ENCODE measurements around the gene PRKAR2A. TPM values are rescaled to one million over a fixed set of nuclear protein-coding genes. Genes with fewer than 3 reads are reported as not detected.
"Not testable (repeated sequence)": the region's sequence is repeated elsewhere in the genome, so short reads cannot be mapped to it uniquely, and the experiment has no call there.

PRKAR2A gene
- total RNA-seq, 1 donor from 2014 or later: 29.7 TPM

- intact Hi-C loops (cut with micrococcal nuclease): no loop called here
These were observed 10.5 kb downstream of the PRKAR2A start for GRCh38 chr3:48837163-48837562.

GRCh38 chr3:48835650-48836366, 11.9 kb downstream of the PRKAR2A start:
- intact Hi-C loops (cut with micrococcal nuclease): no loop called here

- intact Hi-C loops (cut with micrococcal nuclease): no loop called here
These were observed 15.0 kb downstream of the PRKAR2A start for GRCh38 chr3:48832684-48833083.

- intact Hi-C loops (cut with micrococcal nuclease): no loop called here
These were observed 17.0 kb downstream of the PRKAR2A start for GRCh38 chr3:48830715-48831114.

- intact Hi-C loops (cut with micrococcal nuclease): not testable (repeated sequence)
These were observed 18.1 kb downstream of the PRKAR2A start for GRCh38 chr3:48829525-48829924.

GRCh38 chr3:48827874-48828273, 19.8 kb downstream of the PRKAR2A start:
- intact Hi-C loops (cut with micrococcal nuclease): not testable (repeated sequence)

GRCh38 chr3:48826451-48826850, 21.2 kb downstream of the PRKAR2A start:
- intact Hi-C loops (cut with micrococcal nuclease): no loop called here

GRCh38 chr3:48820612-48821324, 26.9 kb downstream of the PRKAR2A start:
- intact Hi-C loops (cut with micrococcal nuclease): no loop called here

- intact Hi-C loops (cut with micrococcal nuclease): no loop called here
These were observed 28.1 kb downstream of the PRKAR2A start for GRCh38 chr3:48819234-48820221.

- intact Hi-C loops (cut with micrococcal nuclease): no loop called here
These were observed 36.1 kb downstream of the PRKAR2A start for GRCh38 chr3:48811524-48811923.

GRCh38 chr3:48804930-48805329, 42.7 kb downstream of the PRKAR2A start:
- intact Hi-C loops (cut with micrococcal nuclease): no loop called here

- intact Hi-C loops (cut with micrococcal nuclease): not testable (repeated sequence)
These were observed 46.8 kb downstream of the PRKAR2A start for GRCh38 chr3:48800831-48801230.

GRCh38 chr3:48798998-48799397, 48.7 kb downstream of the PRKAR2A start:
- intact Hi-C loops (cut with micrococcal nuclease): no loop called here

GRCh38 chr3:48797626-48798025, 50.0 kb downstream of the PRKAR2A start:
- intact Hi-C loops (cut with micrococcal nuclease): no loop called here

GRCh38 chr3:48795997-48796732, 51.5 kb downstream of the PRKAR2A start:
- intact Hi-C loops (cut with micrococcal nuclease): no loop called here

- intact Hi-C loops (cut with micrococcal nuclease): not testable (repeated sequence)
These were observed 54.2 kb downstream of the PRKAR2A start for GRCh38 chr3:48793484-48793883.

- intact Hi-C loops (cut with micrococcal nuclease): no loop called here
These were observed 58.0 kb downstream of the PRKAR2A start for GRCh38 chr3:48789665-48790064.

GRCh38 chr3:48788544-48789162, 59.0 kb downstream of the PRKAR2A start:
- intact Hi-C loops (cut with micrococcal nuclease): no loop called here

- intact Hi-C loops (cut with micrococcal nuclease): no loop called here
These were observed 63.1 kb downstream of the PRKAR2A start for GRCh38 chr3:48784426-48785120.

- intact Hi-C loops (cut with micrococcal nuclease): no loop called here
These were observed 64.4 kb downstream of the PRKAR2A start for GRCh38 chr3:48783304-48783703.
